GM18519 (cell line): ENCODE results near the gene FBN1.

Experiments used
- ATAC-seq: cut with Tn5 transposase; IDR thresholded peaks from one replicate; pipeline ENCODE4 v1.9.1; 2021; ENCODE audit warnings: mild to moderate bottlenecking, moderate library complexity; ENCODE audit not compliant: unreplicated experiment, low FRiP score

Gene FBN1

DNA sequence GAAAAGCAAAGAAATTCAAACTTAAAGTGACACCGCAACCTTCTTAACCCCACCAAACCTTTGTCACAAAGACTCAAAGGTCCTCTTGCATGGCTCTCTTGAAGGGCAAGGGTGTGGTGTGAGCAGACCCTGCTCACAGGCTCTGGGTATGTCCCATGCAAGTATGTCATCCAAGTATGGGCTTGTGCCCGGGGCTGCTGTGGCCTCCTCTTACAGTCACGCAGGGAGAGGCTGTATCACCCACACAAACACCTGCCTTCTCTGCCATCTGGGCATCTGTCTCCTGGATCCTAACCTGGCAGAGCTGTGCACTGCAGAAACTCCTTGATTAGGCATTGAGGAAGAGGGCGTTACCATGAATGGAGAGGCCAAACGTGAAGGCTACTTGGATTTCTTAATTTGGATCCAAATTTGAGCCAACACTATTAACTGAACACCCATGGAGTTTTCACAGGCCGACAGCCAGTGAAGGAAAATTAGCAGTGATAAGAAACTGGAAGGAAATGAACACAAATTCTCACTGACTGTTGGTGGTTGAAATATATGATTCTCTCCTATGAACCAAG lies 167.6 kb downstream of the FBN1 start:
- no peak for ATAC-seq

DNA sequence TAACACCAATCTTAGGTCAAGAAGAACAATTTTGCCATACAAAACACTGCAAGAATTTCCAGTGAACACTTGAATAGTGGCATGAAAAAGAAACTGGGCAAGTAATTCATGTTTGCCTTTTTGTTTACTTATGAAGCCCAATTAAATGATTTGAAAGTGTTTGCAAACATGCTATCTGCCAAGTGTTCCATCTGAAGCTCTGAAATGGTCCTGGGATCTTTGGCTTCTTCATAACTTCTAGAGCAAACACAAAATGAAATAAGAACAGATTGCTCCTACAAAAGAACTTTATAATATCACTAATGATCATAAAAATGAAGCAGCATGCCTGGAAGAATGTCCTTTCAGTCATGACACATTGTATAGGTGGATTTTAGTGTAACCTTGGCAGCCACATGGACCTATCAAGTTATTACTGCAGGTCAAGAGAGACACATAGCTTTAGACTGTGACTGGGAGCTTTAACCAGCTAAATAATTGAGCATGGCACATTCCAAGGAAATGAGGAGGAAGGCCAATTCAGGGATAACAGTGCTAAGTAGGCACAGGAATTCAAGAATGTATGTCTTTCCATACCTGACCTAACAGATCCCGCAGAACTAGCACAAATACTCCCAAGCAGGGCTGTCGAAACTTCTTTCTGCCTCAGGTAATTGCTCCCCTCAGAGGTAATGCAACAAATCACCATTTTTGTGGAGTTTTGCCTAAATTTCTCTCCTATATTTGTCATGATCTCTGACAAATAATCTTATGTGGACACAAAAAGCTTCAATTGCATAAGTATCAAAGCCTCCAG lies 169.7 kb downstream of the FBN1 start:
- no peak for ATAC-seq

DNA sequence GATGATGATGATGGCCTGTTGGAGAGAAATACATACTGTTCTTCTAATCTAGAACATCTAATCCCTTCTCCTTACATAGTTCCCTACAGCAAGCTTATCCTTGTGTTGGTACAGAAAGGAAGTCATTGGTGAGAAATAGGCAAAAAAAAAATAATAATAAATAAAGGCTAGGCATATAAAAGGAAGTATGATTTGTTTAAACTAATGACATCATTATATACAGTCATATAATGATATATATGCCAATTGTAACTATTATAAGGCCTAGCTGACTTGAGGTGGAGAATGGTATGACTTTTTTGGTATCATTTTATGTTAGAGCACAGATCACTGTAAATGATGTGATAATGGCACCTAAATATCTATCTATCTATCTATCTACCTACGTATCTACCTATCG lies 171.8 kb downstream of the FBN1 start:
- no peak for ATAC-seq

DNA sequence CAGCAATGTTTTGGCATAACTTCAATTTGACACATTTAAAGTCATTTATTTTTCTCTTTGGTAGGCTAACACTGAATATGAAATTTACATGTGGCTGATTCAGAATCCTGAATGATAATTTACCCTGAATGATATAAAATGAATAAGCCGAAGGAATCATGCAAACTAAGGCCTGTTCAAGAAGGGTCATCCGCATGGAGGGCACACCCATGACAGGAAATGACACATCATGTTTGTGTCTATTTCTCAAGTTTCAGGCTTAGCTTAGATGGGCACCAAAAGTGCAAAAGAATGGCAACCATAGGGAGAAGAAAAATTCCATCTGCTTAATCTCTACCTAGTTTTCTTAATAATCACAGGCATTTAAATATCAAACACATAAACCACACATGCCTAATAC lies 172.8 kb downstream of the FBN1 start:
- ATAC-seq, result no peak

DNA sequence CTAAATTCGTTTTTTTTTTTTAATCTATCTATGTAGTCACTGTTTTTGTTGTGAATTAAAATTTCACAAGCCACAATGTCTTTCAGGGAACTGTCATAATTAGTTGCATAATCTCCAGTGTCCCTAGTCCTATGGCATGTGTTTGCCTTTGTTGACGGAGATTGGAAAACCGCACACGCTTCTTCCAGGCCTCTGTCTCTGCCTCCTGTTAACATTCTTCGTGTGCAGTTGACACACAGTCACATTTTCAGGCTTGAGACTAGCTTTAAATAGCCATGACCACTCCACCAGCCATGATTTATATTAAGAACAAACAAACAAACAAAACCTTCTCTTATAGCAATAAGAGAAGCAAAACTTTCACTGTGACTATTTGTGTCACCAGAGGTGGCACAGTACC lies 174.4 kb downstream of the FBN1 start:
- ATAC-seq, result no peak

DNA sequence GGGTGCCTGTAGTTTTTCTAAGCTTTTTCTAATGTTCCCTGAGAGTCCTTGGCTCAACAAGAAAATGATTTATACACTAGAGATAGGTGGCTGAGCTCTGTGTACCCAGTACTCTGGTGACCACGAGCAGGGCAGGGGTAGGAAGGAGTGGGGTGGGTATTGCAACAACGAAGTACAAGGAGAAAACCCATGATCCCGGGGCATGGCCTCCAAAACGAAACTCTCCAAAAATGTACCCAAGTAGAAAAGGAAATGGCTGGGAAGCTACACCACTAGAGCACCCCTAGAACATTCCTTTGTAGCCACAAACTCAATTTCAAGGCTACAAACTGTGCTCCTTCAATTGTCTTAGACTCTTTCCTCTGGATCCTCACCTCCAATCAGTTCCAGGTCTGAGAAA lies 175.4 kb downstream of the FBN1 start:
- no peak for ATAC-seq

DNA sequence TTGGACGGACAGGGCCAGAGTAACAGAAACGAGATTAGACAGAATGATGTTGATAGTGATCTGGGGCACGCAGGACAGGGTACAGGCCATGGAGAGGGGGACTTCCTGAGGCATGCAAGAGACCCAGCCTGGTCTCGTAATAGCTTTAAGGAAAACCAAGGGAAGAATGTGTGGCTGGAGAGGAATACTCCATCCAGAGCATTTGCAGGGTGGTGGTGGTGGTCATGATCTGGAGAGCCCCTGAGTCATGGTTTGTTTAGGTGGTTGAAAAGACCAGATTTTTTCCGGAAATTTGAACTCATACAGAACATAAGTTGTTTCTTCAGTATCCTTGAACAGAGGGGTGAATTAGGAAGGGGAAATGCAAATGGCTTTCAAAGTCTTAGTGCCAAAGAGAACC lies 175.8 kb downstream of the FBN1 start:
- no peak for ATAC-seq

DNA sequence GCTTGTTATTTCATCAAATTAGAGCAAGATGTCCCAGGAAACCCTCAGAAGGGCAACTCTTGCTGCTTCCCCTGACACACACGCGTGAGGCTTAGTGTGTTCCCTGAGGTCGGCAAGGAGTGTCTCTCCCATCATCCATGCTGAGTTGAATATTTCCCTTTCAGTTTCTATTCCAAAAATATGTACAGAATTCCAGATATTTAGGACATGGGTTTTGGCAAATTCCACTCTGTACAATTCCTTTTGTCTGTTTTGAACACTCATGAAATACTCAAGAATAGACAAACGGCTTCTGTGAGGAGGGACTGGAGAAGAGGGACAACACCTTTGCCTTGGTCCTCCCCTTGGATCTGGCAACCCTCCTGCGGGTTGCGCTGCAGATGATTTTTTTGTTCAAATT lies 176.2 kb downstream of the FBN1 start:
- no peak for ATAC-seq

DNA sequence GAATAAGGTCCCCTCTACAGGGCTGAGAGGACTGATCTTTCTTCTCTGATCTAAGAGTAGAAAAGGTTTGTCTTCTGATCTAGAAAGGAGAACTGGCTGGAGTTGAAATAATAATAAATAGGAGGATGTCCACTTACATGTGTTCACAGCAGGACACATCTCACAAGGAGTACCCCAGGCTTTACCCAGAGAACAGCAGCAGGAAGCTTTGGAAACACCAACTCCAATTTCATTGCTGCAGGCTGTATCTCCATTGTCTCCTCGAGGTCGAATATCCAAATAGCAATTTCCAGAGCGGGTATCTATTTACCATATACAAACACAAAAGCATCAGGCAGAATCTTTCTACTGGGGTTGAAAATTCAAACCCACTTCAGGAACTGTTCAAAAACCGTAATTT lies 177.7 kb downstream of the FBN1 start:
- ATAC-seq, result no peak

DNA sequence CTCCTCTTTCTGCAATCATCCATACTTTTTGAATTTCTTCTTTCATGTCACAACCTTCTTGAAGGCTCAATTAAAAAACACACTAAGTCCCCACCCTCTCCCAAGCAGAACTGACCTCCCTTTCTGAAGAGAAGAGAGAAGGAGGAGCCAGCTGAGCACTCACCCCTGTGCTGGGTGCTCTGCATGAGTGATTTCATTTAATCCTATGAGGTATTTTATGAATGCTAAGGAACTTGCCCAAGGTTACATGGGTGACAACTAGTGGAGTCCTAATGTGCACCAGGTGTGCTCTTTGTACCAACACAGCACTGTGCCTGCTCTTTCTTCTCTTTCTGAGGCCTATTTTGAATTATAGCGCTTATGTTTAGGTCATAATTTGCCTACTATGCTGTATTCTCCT lies 178.7 kb downstream of the FBN1 start:
- ATAC-seq, result no peak

DNA sequence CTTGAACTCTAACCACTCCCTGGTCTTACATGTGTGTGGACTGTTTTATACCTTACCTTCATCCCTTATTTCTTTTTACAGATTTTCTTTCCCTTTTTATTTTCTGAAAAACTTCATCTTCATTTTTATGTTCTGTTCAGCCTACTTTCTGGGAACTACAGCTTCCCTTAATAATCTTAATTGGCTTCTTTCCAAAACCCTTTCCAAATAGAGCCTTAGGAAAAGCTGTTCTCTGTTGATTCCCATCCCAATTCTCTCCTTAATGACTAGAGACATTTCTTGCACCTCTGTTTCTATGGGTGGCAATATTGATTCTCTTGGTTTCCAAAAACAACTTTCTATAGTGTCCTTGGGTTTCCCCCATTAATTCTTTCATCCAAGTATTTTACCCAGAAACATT lies 179.4 kb downstream of the FBN1 start:
- no peak for ATAC-seq

DNA sequence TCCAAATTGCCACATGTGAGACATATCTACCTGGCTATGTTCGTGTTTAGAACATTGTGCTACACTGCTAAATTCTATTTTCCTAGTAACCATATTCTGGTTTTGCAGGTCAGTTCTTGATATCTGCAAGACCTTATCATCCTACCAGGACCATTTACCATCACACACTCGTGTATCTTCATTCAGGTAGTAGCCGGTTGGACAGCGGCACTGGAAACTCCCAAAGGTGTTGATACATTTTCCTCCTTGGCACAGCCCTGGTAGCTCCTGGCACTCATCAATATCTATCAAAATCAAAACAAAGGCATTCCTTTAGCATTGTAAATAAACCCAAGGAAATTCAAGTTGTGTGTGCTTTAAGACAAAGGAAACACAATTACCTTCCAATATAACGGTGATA lies 180.1 kb downstream of the FBN1 start:
- no peak for ATAC-seq

DNA sequence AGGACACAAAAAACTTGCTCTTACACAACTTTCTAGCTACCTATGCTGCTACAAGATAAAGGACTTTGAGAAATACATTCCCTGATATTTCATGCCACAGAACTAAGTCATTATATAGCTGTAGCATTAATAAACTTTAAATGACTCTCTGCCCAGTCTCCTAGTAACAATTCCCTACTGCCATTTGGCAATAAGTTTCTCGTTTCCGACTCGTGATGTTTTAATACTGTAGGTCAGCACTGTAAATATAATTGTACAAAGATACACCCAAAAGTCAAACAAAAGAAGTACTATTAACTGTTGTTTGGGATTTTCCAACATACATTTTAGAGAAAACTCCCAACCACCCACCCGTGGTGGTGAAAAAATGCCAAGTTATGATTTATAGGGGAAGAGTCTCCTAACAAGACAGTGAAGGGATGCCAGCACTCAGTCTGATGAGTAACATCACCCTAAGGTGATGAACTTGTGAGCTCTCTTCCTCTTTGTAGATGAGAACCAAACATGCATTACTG lies 182.1 kb downstream of the FBN1 start:
- no peak for ATAC-seq

DNA sequence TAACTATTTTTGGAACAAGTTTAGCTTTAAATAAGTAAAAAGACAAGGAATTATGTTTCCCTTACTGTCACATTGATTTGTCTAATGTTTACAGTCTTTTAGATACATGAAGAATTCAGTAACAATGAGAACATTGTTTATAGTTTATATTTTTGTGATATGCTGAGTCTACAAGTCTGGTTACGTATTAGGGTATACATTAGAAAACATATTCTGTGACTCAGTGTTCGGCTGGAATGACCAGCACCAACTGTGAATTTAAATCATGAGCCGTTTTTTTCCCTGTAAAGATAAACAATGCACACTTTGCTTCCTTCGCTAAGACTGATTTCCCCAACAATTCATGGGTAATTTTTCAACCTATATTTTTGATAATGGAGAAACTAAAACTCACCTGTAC lies 182.8 kb downstream of the FBN1 start:
- no peak for ATAC-seq

DNA sequence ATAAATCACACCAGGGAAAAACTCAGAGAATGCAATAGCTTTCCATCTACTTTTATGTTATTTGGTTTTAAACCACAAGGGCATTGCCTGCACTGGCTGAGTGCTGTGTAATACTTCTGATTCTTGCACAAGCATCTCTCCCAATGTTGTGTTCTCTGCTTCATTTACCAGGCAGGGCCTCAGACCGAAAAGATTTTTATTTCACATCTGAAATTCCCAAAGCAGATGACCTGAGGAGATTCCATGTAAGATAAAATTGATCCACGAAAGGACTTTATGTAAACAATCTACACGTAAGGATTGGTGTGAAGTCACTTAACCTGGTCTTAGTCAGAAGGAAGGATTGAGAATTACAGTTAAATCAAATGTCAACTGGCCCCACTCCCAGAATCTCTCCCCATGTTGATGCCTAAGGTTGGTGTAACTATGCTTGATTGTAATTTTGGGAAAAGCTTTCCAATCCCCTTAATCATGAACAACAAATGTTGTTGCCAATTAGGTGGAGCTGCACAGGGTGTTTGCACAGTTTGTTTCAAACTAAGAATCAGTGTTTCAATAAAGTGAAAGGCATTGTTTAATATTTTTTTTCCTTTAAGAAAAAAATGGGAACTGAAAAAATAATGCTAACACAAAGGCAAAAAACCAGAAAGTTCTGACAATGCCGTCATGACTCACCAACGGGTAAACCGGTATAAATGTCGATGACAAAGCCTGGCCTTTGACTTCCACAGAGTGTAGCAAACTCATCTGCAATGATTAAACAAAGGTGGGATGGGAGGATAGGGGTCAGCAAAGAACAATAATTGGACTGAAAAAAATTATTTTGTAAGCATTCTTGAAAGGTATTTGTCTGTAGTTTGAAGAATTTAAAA lies 185.7 kb downstream of the FBN1 start:
- ATAC-seq, result no peak

DNA sequence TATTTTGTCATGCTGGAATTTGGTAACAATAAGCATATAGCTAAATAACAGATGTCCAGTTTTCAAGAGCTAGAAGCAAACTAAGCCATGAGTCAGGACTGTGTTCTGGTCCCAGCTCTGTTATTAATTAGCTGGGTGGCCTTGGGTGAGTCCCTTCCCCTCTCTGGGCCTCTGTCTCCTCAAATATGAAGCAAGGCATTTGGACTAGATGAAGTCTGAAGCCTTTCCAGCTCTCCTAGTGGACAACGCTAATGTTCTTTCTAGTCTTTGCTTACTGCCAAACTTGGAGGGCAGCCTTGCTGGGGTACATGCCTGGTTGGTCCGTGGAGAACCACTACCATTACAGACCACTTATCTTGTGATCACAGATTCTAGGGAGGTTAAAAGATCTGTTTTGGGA lies 186.6 kb downstream of the FBN1 start:
- no peak for ATAC-seq

DNA sequence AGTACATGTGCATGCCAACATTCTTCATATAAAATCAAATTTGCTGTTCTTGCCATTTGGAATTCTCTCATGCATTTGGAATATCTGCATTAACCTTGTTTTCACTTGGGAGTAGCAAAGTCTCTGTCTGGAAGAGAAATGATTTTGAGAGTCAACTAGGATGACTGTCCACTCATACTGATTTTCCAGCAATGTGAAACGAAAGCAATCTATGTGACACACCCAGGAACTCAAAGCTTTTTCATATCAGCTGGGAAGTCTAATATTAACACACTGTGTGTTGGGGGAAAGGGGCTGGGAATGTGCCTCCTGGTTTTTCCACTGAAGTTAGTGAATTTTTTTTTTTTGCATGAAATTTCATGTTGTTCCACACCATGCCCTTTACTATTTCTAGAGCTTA lies 189.4 kb downstream of the FBN1 start:
- ATAC-seq, result no peak

DNA sequence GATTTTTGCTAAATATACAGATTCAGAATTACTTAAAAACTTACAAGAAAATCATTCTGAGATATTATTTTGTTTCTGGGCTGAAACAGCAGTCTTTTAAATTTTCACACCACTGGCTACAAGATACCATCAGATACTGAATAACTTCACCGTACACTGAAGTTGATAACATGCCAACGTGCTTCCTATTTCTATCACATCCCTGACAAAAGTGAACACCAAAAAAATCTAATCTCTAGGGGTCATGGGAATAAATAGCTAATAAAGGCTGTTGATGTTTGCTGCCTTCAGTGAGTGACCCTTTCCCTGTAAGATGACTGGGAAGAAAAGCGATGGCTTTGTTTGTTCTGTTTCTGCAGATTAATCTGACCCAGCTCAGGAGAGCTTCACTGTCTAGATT lies 193.8 kb downstream of the FBN1 start:
- ATAC-seq, result no peak

DNA sequence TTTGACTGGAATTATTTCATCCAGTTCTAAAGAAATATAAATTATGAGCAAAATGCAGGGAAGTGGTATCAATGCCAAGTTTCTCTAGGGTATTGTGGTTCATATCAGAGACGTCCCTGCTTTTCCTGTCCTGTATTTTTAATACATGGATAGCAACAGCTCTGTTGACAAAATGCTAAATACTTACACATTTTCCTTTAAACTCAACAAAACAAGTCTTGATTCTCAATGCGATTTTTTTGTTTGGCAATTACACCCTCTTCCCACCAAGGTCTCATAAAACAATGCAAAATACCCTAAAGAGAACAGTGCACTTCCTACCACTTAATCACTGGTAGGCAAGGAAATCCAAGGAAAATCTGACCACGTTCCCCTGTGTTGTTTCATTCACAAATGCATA lies 194.3 kb downstream of the FBN1 start:
- no peak for ATAC-seq

DNA sequence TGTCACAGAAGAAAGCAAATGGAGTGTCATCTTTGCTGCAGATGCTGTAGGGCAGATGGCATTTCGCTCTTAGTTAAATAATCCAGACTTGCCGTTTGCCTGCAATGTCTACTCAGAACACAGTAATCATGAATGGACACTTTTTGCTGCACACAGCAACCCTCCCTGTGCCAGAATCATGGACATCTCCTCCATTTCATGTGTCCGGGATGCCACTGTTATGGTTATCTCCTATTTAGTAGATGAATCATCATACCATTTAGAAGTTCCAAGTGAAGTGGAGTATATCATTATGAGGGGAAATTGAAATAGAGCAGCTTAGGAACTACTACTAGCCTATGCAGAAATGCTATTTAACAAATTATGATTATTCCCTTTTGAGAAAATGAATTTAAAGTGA lies 195.8 kb downstream of the FBN1 start:
- ATAC-seq, result no peak

DNA sequence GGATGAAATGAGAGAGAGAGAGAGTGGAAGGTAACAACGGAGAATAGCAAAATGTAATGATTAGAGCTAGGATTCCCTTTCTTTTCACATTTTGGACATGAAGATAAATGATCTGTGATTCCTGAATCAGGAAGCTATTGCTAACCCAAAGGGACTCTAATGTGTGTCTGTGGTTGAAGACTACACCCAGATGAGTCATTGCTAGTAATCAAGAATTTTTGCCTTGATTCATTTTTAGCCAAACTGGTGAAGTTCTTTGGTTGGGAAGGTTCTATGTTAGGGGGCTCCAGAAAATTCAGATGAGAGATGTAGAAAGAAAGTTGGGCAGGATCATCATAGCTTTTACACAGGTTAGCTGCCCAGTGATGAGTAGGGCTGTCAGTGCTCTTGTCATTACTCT lies 197.9 kb downstream of the FBN1 start:
- no peak for ATAC-seq
